Testis (tissue), 3 donors: ENCODE measurements around the gene RFX1. TPM values are rescaled to one million over a fixed set of nuclear protein-coding genes. Genes with fewer than 3 reads are reported as not detected.

Source experiments
- DNase-seq: peaks from one replicate; pipeline ENCODE4 v3.0.0-alpha.2; 2019
- H3K27ac ChIP-seq, 2 donors: fragments of 200-600 bp; sonication (generic); one replicate each; pipeline ENCODE4 v1.5.1; 2019
- H3K27me3 ChIP-seq: fragments of 200-600 bp; sonication (generic); one replicate; pipeline ENCODE4 v1.5.1; 2019
- H3K36me3 ChIP-seq: fragments of 200-600 bp; sonication (generic); one replicate; pipeline ENCODE4 v1.5.1; 2017; ENCODE audit warnings: low read depth; ENCODE audit errors: missing control alignments
- H3K4me1 ChIP-seq: fragments of 200-600 bp; sonication (generic); one replicate; pipeline ENCODE4 v1.5.1; 2019
- H3K4me3 ChIP-seq, 2 donors: fragments of 200-600 bp; sonication (generic); one replicate each; pipeline ENCODE4 v1.5.1; 2017 to 2019
- H3K9me3 ChIP-seq: fragments of 200-600 bp; sonication (generic); one replicate; pipeline ENCODE4 v1.5.1; 2017
- CTCF ChIP-seq, 3 experiments: fragments of 450-650 bp in 2 of 3; fragments of 200-600 bp in 1 of 3; sonication (generic) in 1 of 3; IDR thresholded peaks; one replicate each; pipeline ENCODE4 v1.5.1; 2016 to 2019; ENCODE audit warnings: antibody characterized with exemption in 3 of 3, mild to moderate bottlenecking in 2 of 3, moderate library complexity in 1 of 3
- POLR2A ChIP-seq: fragments of 450-650 bp; IDR thresholded peaks from one replicate; pipeline ENCODE4 v1.6.1; 2017; ENCODE audit warnings: antibody characterized with exemption, mild to moderate bottlenecking, moderate library complexity
- WGBS, 2 donors: methylation state at CpG; one replicate each; pipeline ENCODE4 v1.1.5; 2018; 5-methylcytosine and 5-hydroxymethylcytosine counted together
- intact Hi-C: fragments of 100-400 bp; cut with DNase I; formaldehyde crosslinking; loops from one replicate; pipeline ENCODE4 v1.15.1; 2023; ENCODE audit warnings: low total_unique reads
- polyA plus RNA-seq: library from polyadenylated mRNA; stranded (reverse); fragments of 350-450 nt; fragmentation: Illumina TruSeq; extraction: RNeasy Lipid Tissue Mini Kit (QIAGEN cat#74804); gene quantifications from one replicate; pipeline ENCODE4 v1.2.3, GENCODE V29; 2014; ENCODE audit warnings: low read depth, low replicate concordance; ENCODE audit not compliant: insufficient read depth
- total RNA-seq, 2 donors: library from RNA; depleted of rRNA; stranded (reverse); fragments of >200 nt; gene quantifications; one replicate each; pipeline ENCODE4 v1.2.3, GENCODE V29; 2016

RFX1 gene
- total and polyA plus RNA-seq, 3 donors from 2014 or later = 18.3 to 40.9 (median 24.2) TPM

- Histone ChIP-seq H3K4me3 (no peak overlapping the region), H3K27me3 (no peaks in the 10 kb centered on the region), H3K9me3 (no peaks in the 10 kb centered on the region), H3K36me3 (no peaks in the 10 kb centered on the region), H3K4me1 (peaks cover 20% of the 10 kb centered on the region), H3K27ac (no peak overlapping the region)
- WGBS, 2 donors = 81 to 83% methylated on average over 12 to 13 of the region's 13 CpGs
- no peak for DNase-seq
- intact Hi-C loops = no loop called here
- TF ChIP-seq CTCF (IDR thresholded peaks at IDR 0.05) (no peak), POLR2A (no peak)
Observed at GRCh38 chr19:14000691-14001375, 5.3 kb downstream of the RFX1 start.

DNA sequence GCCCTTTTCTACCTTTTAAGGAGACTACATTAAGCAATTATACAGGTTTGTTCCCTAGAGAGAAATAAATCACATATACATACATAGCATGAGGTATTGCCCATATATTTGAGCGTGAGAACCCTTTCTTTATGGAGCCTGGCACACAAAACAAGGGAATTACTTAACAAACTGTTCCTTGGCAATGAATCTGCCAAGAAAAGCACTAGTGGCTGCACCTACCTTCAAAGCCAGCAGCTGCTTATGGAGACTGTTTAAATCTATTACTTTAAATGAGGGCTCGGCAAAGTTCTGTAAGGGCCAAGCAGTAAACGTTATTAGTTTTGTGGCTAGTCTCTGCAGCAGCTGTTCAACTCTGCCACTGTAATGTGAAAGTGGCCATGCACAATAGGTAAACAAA, 7.0 kb downstream of the RFX1 start:
- intact Hi-C loops = no loop called here
- peaks cover 7% of the 10 kb centered on the region for H3K4me1 ChIP-seq
- WGBS, 2 donors = 95 to 96% methylated on average over 3 of the region's 3 CpGs
- no peak overlapping the region for H3K27ac ChIP-seq
- H3K4me3 ChIP-seq = no peak overlapping the region
- no peaks in the 10 kb centered on the region for H3K36me3 ChIP-seq
- no peaks in the 10 kb centered on the region for H3K27me3 ChIP-seq
- H3K9me3 ChIP-seq = no peaks in the 10 kb centered on the region
- TF ChIP-seq CTCF (IDR thresholded peaks at IDR 0.05) (no peak), POLR2A (no peak)
- DNase-seq = no peak

DNA sequence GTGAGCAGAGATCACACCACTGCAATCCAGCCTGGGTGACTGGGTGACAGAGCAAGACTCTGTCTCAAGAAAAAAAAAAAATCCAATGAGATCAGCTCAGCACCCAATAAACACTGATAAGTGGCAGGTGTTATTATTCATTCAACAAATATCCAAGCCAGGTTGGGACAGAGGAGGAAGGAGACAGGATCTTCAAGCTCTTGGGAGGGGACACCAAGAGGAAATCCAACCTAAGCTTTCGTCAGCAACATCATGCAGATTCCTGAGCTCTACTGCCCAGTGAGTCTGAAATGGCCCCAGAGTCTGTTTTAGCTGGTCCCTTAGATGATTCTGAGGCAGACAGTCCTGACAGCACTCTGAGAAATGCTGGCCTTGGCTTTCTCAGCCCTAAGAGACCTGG, 7.7 kb downstream of the RFX1 start:
- Histone ChIP-seq H3K27ac (no peak overlapping the region), H3K9me3 (no peaks in the 10 kb centered on the region), H3K4me3 (no peak overlapping the region), H3K4me1 (peaks cover 5% of the 10 kb centered on the region), H3K27me3 (no peaks in the 10 kb centered on the region), H3K36me3 (no peaks in the 10 kb centered on the region)
- WGBS, 2 donors = 87 to 100% methylated on average over 1 of the region's 1 CpG
- no peak for TF ChIP-seq CTCF (IDR thresholded peaks at IDR 0.05)
- TF ChIP-seq POLR2A = no peak
- DNase-seq = no peak
- intact Hi-C loops = no loop called here

GRCh38 chr19:13997631-13997962, 8.5 kb downstream of the RFX1 start:
- no peak overlapping the region for H3K27ac ChIP-seq
- DNase-seq = no peak
- 91% methylated on average over 5 to 6 of the region's 6 CpGs for WGBS, 2 donors
- no peaks in the 10 kb centered on the region for H3K36me3 ChIP-seq
- no peaks in the 10 kb centered on the region for H3K9me3 ChIP-seq
- no peak overlapping the region for H3K4me3 ChIP-seq
- H3K4me1 ChIP-seq = no peaks in the 10 kb centered on the region
- no peaks in the 10 kb centered on the region for H3K27me3 ChIP-seq
- intact Hi-C loops = no loop called here
- TF ChIP-seq POLR2A = no peak

DNA sequence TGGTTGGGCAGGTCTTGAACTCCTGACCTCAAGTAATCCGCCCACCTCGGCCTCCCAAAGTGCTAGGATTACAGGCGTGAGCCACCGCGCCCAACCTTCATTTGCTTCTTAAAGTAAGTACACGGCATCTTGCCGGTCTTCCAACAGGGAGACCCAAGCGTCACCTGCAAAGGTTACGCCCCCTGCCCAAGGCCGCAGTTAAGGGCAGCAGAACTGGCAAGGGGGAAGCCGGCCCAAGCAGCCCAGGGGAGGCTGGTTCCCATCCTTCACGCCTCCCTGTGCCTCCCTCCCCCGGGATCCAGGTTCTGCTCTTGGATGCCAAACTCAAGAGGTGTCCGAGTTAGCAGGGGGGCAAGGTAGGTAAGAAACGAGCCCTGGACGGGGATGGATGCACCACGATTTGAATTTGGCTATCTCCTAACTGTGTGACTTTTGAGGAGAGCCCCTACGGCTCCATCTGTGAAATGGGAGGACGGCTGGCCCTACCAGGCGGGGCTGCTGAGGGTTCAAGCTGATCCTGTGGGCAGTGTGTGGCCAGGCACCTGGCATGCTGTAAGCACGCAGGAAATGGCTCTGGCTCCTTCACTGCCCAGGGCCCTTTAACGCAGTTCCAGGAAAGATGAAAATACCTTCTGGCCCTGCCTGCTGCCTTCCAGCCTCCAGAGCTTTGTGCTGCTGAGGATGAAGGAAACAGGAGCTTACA, 9.0 kb downstream of the RFX1 start:
- intact Hi-C loops = no loop called here
- no peaks in the 10 kb centered on the region for H3K36me3 ChIP-seq
- no peak overlapping the region for H3K27ac ChIP-seq
- no peak for DNase-seq
- no peaks in the 10 kb centered on the region for H3K4me1 ChIP-seq
- WGBS, 2 donors = 92 to 100% methylated on average over 9 to 22 of the region's 22 CpGs
- H3K27me3 ChIP-seq = no peaks in the 10 kb centered on the region
- TF ChIP-seq POLR2A = no peak
- no peak for TF ChIP-seq CTCF (IDR thresholded peaks at IDR 0.05)
- no peaks in the 10 kb centered on the region for H3K9me3 ChIP-seq
- no peak overlapping the region for H3K4me3 ChIP-seq
